Activated naive CD4-positive, alpha-beta T cell treated with anti-CD3 and anti-CD28 coated beads, Interleukin-2, amount 50 U/mL, for 24 hours (primary cell): ENCODE data around the gene FAM98A.
A peak's percentile ranks its signal among the peaks of the same experiment; 100 is the strongest.

Experiments
- H3K27ac Mint-ChIP-seq: one replicate; pipeline ENCODE4 v1.8.0; 2021; ENCODE audit warnings: mild to moderate bottlenecking, mixed read lengths
- H3K27me3 Mint-ChIP-seq: one replicate; pipeline ENCODE4 v1.8.0; 2021; ENCODE audit warnings: mixed read lengths
- H3K36me3 Mint-ChIP-seq: one replicate; pipeline ENCODE4 v1.8.0; 2021; ENCODE audit warnings: mixed read lengths
- H3K4me1 Mint-ChIP-seq: one replicate; pipeline ENCODE4 v1.8.0; 2021; ENCODE audit warnings: mixed read lengths
- H3K4me3 Mint-ChIP-seq: one replicate; pipeline ENCODE4 v1.8.0; 2021; ENCODE audit warnings: mild to moderate bottlenecking, mixed read lengths
- H3K9me3 Mint-ChIP-seq: one replicate; pipeline ENCODE4 v1.8.0; 2021; ENCODE audit warnings: mixed read lengths

Gene FAM98A

DNA sequence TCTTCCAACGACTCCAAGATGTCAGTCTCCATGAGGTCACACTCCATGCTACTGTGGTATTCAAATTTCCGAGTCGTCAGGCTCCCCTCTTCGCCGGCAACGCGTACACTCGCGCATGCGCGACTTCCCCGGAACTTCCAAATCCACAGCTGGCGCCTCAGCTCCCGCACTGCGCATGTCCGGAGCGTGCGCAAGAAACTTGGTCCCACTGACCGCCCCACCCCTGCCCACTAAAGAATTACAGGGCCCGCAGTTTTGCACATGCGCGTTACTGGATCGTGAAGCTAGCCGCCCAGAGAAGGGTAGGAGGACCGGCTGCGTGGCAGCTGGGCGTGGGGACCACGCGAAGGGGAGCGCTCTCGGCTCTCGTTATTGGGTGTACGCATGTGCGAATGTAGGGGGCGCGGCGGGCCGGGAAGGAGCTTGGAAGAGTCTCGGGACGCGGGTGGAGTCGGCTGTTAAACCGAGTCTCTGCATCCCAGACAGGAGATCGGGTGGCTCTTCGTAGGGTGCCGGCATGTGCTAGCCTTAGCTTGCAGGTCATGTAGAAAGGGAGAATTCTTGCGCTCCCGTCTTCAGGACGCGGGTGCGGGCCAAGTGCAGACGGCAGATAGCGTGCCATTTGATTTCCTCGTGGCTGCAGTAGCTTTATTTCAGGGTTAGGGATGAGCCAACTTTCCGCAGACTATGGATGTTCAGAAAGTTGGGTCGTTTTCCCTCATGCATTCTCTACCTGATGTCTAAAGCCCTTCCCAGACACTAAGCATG, at the start of gene FAM98A:
TSS of gene FAM98A (minus strand) at position 125 of the 768 bp plus-strand sequence. CDS start at position 47, 78 bp downstream.
- Mint-ChIP-seq H3K27me3 (no peaks in the 10 kb centered on the region), H3K36me3 (peaks cover 1% of the 10 kb centered on the region), H3K9me3 (no peaks in the 10 kb centered on the region), H3K4me1 (peaks cover 32% of the 10 kb centered on the region), H3K27ac (peak within 1 kb of the TSS; percentile 98), H3K4me3 (peak within 1 kb of the TSS; percentile 98)

DNA sequence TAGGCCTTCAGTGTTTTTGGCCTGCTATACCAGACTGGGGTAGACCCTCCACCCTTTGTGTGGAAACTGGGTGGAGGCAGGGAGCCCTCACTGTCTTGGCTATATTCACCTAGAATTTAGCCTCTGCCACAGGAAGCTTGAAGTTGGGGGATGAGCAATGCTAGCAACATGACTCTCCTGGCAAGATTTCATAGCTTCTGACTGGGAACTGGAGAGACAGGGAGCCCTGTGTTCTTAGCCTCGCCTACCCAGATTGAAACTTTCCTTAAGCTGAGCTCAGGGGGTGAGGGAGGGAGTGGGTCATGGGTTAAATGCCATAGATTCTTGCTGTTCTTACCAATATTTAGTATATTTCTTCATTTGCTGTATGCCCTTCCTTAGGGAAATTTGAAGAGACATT, 46.8 kb upstream of the FAM98A start:
- Mint-ChIP-seq H3K27ac (no peak overlapping the region), H3K4me3 (no peak overlapping the region), H3K36me3 (peaks cover 6% of the 10 kb centered on the region), H3K9me3 (peaks cover 5% of the 10 kb centered on the region), H3K27me3 (peaks cover 3% of the 10 kb centered on the region), H3K4me1 (no peaks in the 10 kb centered on the region)

DNA sequence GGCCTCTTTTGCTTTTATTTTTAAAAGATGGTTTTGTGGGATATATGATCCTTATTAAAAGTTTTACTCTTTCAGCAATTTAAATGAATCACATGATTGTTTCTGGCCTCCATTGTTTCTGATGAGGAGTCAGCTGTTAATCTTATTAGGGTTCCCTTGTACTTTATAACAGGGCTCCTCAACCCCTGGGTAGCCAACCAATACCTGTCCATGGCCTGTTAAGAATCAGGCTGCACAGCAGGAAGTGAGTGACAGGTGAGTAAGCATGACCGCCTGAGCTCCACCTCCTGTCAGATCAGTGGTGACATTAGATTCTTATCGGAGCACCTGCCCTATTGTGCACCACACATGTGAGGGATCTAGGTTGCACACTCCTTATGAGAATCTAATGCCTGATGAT, 45.1 kb upstream of the FAM98A start:
- Mint-ChIP-seq H3K36me3 (peaks cover 6% of the 10 kb centered on the region), H3K27ac (no peak overlapping the region), H3K9me3 (peaks cover 5% of the 10 kb centered on the region), H3K27me3 (peaks cover 3% of the 10 kb centered on the region), H3K4me1 (no peaks in the 10 kb centered on the region), H3K4me3 (no peak overlapping the region)

DNA sequence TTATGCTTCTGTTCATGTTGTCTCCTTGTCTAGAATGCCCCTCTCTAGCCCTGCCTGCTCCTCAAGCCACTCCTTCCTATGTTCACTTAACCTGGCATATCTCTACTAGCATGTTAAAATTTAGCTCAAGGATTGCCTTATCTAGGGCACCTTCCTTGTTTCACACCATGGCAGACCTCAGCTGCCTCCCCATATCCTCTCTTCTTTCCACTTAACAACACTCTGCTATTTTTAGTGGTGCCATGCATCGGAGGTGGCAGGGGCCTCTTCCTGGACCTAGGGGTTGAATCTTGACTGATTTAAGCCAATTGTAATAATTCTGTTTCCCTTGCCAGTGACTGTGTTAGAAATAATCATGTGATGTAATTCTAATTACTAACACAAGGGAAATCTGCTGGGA, 36.9 kb upstream of the FAM98A start:
- no peak overlapping the region for H3K4me3 Mint-ChIP-seq
- H3K9me3 Mint-ChIP-seq: no peaks in the 10 kb centered on the region
- no peak overlapping the region for H3K27ac Mint-ChIP-seq
- H3K27me3 Mint-ChIP-seq: no peaks in the 10 kb centered on the region
- H3K36me3 Mint-ChIP-seq: no peaks in the 10 kb centered on the region
- H3K4me1 Mint-ChIP-seq: no peaks in the 10 kb centered on the region

DNA sequence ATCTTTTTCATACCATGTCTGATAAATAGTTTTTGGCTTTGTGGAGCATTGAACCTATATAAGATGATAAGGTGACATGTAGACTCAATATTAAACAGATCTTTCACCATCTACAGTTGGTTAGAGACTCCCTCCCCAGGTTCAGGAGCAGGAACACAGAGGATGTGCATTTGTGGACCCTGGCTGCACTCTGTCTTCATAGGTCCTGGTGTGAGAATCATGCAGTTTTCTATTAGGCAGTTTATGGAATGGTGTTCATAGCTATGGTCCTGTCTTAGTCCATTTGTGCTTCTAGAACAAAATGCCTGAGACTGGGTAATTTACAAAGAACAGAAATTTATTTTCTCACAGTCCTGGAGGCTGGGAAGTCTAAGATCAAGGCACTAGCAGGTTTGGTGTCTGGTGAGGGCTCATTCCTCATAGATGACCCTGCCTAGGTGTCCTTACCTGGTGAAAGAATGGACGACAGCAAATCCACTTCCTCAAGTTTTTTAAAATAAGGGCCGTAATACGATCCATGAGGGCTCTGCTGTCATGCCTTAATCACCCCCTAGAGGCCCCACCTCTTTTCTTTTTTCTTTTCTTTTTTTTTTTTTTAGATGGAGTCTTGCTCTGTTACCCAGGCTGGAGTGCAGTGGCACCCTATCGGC, 35.3 kb upstream of the FAM98A start:
- Mint-ChIP-seq H3K27ac (no peak overlapping the region), H3K36me3 (no peaks in the 10 kb centered on the region), H3K9me3 (no peaks in the 10 kb centered on the region), H3K27me3 (no peaks in the 10 kb centered on the region), H3K4me3 (no peak overlapping the region), H3K4me1 (no peaks in the 10 kb centered on the region)

DNA sequence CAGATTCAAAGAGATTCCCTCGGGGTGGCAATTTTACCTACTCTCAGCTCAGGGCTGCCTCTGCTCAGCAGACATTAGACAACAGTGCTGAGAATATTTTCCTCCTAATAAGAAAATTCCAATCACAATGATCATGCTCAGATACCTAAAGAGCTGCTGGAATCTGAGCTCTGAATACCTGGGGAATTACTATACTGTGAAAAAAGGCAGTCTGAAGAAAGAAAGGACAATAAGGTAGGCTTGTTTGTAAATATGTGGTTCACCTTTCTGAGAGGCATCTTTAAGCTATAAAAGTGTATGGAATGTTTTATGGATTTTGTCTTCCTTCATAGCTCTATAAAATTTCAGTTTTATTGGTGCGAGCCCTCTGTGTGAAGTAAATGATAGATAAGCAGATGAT, 34.2 kb upstream of the FAM98A start:
- no peaks in the 10 kb centered on the region for H3K4me1 Mint-ChIP-seq
- H3K9me3 Mint-ChIP-seq: no peaks in the 10 kb centered on the region

DNA sequence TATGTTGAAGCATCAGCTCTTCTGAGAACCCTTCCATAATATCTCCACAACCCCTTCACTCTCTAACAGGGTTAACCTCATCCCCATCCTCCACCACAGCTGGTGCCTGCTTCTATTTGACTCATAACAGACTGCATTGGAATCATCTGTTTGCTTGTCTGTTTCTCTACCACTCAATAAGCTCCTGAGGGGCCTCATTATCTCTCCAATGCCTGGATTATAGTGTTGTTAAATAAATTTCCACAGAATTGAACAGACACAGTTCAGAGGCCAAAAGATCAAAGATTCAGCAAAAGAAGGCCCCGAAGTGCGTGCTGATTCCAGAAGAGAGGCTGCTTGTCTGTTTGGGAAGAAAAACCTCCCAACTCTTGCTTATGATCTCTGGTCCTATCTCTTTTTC, 33.7 kb upstream of the FAM98A start:
- H3K9me3 Mint-ChIP-seq: no peaks in the 10 kb centered on the region
- no peaks in the 10 kb centered on the region for H3K36me3 Mint-ChIP-seq
- H3K4me1 Mint-ChIP-seq: no peaks in the 10 kb centered on the region
- no peaks in the 10 kb centered on the region for H3K27me3 Mint-ChIP-seq
- no peak overlapping the region for H3K27ac Mint-ChIP-seq
- H3K4me3 Mint-ChIP-seq: no peak overlapping the region

More for the DNA sequence above, 34.2 kb upstream of the FAM98A start:
- Mint-ChIP-seq H3K27me3 (no peaks in the 10 kb centered on the region), H3K36me3 (no peaks in the 10 kb centered on the region), H3K27ac (no peak overlapping the region), H3K4me3 (no peak overlapping the region)

DNA sequence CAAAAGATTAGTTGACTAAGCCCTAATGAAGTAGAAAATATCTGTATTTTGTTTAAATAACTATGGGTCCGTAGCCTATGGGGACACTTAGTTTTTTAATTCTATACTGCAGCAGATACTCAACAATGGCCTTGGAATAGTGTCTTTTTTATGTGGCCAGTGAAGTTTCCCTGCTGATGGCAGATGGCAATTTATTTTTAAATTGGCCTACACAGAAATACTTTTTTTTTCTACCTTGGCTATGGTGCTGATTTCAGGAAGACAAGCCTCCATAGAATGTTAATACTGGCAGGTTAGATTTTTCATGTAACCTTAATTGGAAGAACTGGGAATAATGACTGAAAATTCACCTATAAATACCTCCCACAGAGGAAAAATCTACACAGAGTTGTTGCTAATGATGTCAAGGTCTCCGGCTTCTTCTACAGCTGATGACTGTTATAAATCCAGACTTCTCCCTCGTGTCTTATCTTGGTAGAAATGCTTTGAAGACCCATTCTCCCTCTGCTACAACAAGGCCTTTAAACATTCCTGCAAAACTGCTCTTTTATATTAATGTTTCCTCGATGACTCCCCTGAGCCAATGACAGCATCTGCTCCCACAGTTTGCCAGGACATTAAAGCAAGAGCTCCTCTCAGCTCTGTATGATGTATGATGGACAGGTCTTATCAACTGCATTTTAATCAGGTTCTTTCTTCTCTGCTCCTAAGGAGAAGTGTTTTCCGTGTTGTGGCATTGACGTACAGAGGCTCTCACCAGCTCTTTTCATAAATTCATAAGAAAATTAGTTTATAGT, 29.1 kb upstream of the FAM98A start:
- H3K27me3 Mint-ChIP-seq: no peaks in the 10 kb centered on the region
- H3K9me3 Mint-ChIP-seq: no peaks in the 10 kb centered on the region
- H3K27ac Mint-ChIP-seq: no peak overlapping the region
- no peaks in the 10 kb centered on the region for H3K36me3 Mint-ChIP-seq
- no peaks in the 10 kb centered on the region for H3K4me1 Mint-ChIP-seq
- no peak overlapping the region for H3K4me3 Mint-ChIP-seq

DNA sequence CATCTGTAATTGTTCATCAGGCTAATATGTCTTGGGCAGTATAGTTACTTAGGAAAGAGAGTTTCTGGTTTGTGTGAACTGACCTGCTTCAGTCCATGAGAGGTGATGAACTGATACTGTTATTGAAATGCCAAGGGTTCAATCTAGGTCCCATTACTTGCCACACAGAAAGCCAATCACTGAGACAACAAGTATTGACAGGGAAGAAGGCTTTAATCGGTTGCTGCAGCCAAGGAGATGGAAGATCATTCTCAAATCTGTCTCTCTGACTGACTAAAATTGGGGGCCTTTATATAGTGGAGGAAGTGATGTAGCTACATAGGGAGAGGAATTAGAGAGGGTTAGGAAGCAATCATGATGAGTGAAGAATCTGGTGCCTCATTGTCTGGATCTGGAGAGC, 19.9 kb upstream of the FAM98A start:
- Mint-ChIP-seq H3K4me1 (no peaks in the 10 kb centered on the region), H3K4me3 (no peak overlapping the region), H3K27me3 (peaks cover 4% of the 10 kb centered on the region), H3K9me3 (peaks cover 20% of the 10 kb centered on the region), H3K27ac (no peak overlapping the region), H3K36me3 (peaks cover 15% of the 10 kb centered on the region)

DNA sequence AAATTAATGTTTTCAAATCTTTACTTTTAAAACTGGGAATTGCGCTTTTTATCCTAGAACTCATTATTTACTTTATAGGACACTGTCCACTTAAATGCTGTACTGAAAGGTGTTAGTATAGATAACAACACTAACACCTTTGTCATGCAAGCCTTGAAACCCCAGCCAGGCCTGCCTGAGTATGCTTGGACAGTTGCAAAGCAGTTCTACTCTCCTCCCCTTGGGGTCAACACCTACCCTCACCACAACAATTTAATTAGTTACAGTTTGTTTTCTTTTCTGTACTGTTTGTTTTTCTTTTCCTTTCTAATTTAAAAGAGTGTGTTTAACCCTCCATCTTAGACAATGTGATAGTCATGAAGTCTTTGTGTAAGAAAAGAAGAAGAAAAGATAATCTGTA, 18.9 kb upstream of the FAM98A start:
- Mint-ChIP-seq H3K4me3 (no peak overlapping the region), H3K27ac (no peak overlapping the region), H3K9me3 (peaks cover 20% of the 10 kb centered on the region), H3K4me1 (no peaks in the 10 kb centered on the region), H3K36me3 (peaks cover 15% of the 10 kb centered on the region), H3K27me3 (peaks cover 4% of the 10 kb centered on the region)

DNA sequence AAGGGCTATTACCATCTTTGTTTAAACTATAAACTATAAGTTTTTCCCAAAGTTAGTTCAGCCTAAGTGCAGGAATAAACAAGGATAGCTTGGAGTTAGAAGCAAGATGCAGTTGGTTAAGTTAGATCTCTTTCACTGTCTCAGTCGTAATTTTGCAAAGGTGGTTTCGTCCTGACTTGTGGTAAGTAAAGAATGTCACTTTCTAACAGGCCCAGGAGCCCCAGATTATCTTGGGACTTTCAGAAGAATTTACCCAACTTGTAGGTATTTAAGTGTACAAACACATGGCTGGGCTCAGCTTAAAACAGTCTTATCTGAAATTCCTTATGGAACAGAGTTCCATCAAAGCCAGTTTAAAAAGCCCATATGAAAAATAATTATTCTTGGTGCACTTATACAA, 18.3 kb upstream of the FAM98A start:
- Mint-ChIP-seq H3K9me3 (peaks cover 20% of the 10 kb centered on the region), H3K27me3 (peaks cover 4% of the 10 kb centered on the region), H3K4me1 (no peaks in the 10 kb centered on the region), H3K36me3 (peaks cover 15% of the 10 kb centered on the region), H3K4me3 (no peak overlapping the region), H3K27ac (no peak overlapping the region)

DNA sequence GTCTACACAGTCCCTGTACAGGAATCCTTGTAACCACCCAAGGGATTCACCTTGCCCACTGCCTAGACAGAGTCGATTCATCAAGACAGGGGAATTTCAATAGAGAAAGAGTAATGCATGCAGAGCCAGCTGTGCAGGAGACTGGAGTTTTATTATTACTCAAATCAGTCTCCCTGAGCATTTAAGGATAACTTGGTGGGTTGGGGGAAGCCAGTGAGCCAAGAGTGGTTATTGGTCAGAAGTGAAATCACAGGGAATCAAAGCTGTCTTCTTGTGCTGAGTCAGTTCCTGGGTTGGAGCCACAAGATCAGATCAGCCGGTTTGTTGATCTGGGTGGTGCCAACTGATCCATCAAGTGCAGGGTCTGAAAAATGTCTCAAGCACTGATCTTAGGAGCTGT, 17.8 kb upstream of the FAM98A start:
- Mint-ChIP-seq H3K4me1 (no peaks in the 10 kb centered on the region), H3K4me3 (no peak overlapping the region), H3K36me3 (peaks cover 15% of the 10 kb centered on the region), H3K27me3 (peaks cover 4% of the 10 kb centered on the region), H3K27ac (no peak overlapping the region), H3K9me3 (peaks cover 20% of the 10 kb centered on the region)

DNA sequence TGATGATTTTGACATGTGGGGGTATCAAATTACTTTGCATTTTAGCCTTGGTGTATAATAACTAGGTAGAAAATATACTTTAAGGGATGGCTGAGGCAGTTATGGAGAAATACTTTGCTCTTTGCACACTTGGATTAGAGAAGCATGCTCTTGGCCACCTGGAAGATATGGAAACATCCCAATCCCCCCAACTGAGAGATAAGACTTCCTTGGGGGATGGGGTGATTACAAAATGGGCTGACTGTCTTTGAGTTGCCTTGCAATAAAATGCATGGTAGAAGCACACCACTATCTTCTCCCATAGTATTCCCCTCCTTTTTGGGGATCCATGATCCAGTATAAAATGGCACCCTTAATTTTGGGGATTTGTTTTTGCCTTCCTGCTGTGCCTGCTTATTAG, 15.1 kb upstream of the FAM98A start:
- Mint-ChIP-seq H3K27me3 (peaks cover 4% of the 10 kb centered on the region), H3K27ac (no peak overlapping the region), H3K9me3 (peaks cover 19% of the 10 kb centered on the region), H3K36me3 (peaks cover 12% of the 10 kb centered on the region), H3K4me1 (no peaks in the 10 kb centered on the region), H3K4me3 (no peak overlapping the region)

DNA sequence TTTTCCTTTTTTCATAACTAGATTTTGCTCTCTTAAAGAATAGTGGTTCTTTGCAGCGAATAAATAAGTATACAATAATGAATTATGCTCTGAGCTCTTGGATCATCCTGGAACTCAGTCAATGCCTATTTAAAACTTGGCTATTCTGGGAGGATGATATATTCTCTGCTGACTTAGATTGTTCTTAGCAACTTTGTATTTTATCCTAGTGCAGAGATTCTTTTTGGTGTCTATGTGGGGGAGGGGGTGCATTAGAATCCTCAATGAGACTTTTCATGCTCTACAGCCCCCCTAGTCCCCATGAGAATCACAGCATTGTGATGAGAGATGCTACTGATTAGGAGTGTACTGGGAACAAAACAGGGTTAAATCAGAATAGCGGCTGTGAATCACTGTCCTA, 8.8 kb upstream of the FAM98A start:
- no peaks in the 10 kb centered on the region for H3K9me3 Mint-ChIP-seq
- no peaks in the 10 kb centered on the region for H3K36me3 Mint-ChIP-seq
- H3K4me1 Mint-ChIP-seq: no peaks in the 10 kb centered on the region
- no peaks in the 10 kb centered on the region for H3K27me3 Mint-ChIP-seq
- H3K4me3 Mint-ChIP-seq: no peak overlapping the region
- no peak overlapping the region for H3K27ac Mint-ChIP-seq

DNA sequence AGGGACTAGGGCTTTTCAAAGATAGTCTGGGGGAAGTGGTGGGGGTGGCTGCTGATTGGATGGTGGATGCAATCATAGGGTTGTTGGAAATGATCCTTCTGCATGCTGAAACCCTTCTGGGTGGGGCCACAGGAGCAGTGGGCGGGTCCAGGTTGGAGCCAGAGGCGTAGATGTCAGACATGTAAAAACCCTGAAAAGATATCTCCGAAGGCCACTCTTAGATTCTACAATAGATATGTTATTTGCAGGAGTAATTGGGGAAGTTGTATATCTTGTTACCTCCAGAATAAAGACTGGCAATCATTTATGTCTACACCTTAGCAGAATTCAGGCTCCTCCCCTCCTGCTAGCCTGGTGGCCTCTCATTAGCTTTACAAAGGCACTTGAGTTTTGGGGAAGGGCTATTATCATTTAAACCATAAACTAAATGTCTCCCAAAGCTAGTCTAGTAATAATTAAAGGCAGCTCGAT, 8.2 kb upstream of the FAM98A start:
- Mint-ChIP-seq H3K9me3 (no peaks in the 10 kb centered on the region), H3K4me3 (no peak overlapping the region), H3K27ac (no peak overlapping the region), H3K27me3 (no peaks in the 10 kb centered on the region), H3K4me1 (no peaks in the 10 kb centered on the region), H3K36me3 (no peaks in the 10 kb centered on the region)

DNA sequence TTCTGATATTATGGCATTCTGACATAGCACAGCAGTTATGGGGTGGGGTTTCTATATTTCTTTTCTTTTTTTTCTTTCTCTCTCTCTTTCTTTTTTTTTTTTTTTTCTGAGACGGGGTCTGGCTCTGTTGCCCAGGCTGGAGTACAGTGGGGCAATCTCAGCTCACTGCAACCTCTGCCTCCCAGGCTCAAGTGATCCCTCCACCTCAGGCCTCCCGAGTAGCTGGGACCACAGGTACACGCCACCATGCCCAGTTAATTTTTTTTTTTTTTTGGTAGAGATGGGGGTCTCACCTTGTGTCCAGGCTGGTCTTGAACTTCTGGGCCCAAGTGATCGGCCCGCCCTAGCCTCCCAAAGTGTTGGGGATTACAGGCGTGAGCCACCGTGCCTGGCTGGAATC, 7.5 kb upstream of the FAM98A start:
- no peaks in the 10 kb centered on the region for H3K9me3 Mint-ChIP-seq
- no peak overlapping the region for H3K27ac Mint-ChIP-seq
- no peaks in the 10 kb centered on the region for H3K27me3 Mint-ChIP-seq
- H3K4me3 Mint-ChIP-seq: no peak overlapping the region
- no peaks in the 10 kb centered on the region for H3K4me1 Mint-ChIP-seq
- no peaks in the 10 kb centered on the region for H3K36me3 Mint-ChIP-seq
